HG02981 (cell line): ENCODE results near the gene BICDL2.
"Not testable (repeated sequence)": the region's sequence is repeated elsewhere in the genome, so short reads cannot be mapped to it uniquely, and the experiment has no call there.

Experiments used
- ATAC-seq: cut with Tn5 transposase; IDR thresholded peaks from one replicate; pipeline ENCODE4 v1.9.1; 2021; ENCODE audit warnings: mild to moderate bottlenecking, moderate library complexity; ENCODE audit not compliant: unreplicated experiment

Gene BICDL2

GRCh38 chr16:3036726-3037315 lies at the start of gene BICDL2:
Gene BICDL2 (minus strand): TSS chr16:3036944. CDS start chr16:3035496, 1,448 bp downstream.
- ATAC-seq = no peak

- no peak for ATAC-seq
Observed at GRCh38 chr16:3085868-3086595, 49.3 kb upstream of the BICDL2 start.

GRCh38 chr16:3084969-3085670 lies 48.4 kb upstream of the BICDL2 start:
- ATAC-seq = no peak

GRCh38 chr16:3084491-3084890 lies 47.7 kb upstream of the BICDL2 start:
- ATAC-seq = no peak

GRCh38 chr16:3083408-3083807 lies 46.7 kb upstream of the BICDL2 start:
- not testable (repeated sequence) for ATAC-seq

- ATAC-seq = not testable (repeated sequence)
Observed at GRCh38 chr16:3081957-3082356, 45.2 kb upstream of the BICDL2 start.

- no peak for ATAC-seq
Observed at GRCh38 chr16:3080024-3080423, 43.3 kb upstream of the BICDL2 start.

- no peak for ATAC-seq
Observed at GRCh38 chr16:3076577-3076976, 39.8 kb upstream of the BICDL2 start.

GRCh38 chr16:3075946-3076345 lies 39.2 kb upstream of the BICDL2 start:
- not testable (repeated sequence) for ATAC-seq

- no peak for ATAC-seq
Observed at GRCh38 chr16:3075523-3075915, 38.8 kb upstream of the BICDL2 start.

GRCh38 chr16:3074860-3075522 lies 38.2 kb upstream of the BICDL2 start:
- peak; percentile 78 for ATAC-seq

- no peak for ATAC-seq
Observed at GRCh38 chr16:3073448-3073847, 36.7 kb upstream of the BICDL2 start.

- ATAC-seq = not testable (repeated sequence)
Observed at GRCh38 chr16:3072576-3073263, 36.0 kb upstream of the BICDL2 start.

- ATAC-seq = not testable (repeated sequence)
Observed at GRCh38 chr16:3072148-3072547, 35.4 kb upstream of the BICDL2 start.

GRCh38 chr16:3071655-3072054 lies 34.9 kb upstream of the BICDL2 start:
- ATAC-seq = no peak

GRCh38 chr16:3070608-3071111 lies 33.9 kb upstream of the BICDL2 start:
- ATAC-seq = no peak

GRCh38 chr16:3069146-3069545 lies 32.4 kb upstream of the BICDL2 start:
- ATAC-seq = not testable (repeated sequence)

GRCh38 chr16:3068487-3068886 lies 31.7 kb upstream of the BICDL2 start:
- no peak for ATAC-seq

- ATAC-seq = no peak
Observed at GRCh38 chr16:3066440-3066748, 29.6 kb upstream of the BICDL2 start.

- ATAC-seq = no peak
Observed at GRCh38 chr16:3065742-3066439, 29.1 kb upstream of the BICDL2 start.
